GM23248 (cell line): ENCODE data around the gene ANGEL1.

Experiments
- EZH2 ChIP-seq: fragments of 200-600 bp; sonication (generic); IDR thresholded peaks from 2 replicates; pipeline ENCODE4 v1.6.1; 2018; ENCODE audit warnings: antibody characterized with exemption, mild to moderate bottlenecking; ENCODE audit not compliant: insufficient read depth, poor library complexity, severe bottlenecking
- EZH2phosphoT487 ChIP-seq: fragments of 200-600 bp; sonication (generic); IDR thresholded peaks from 2 replicates; pipeline ENCODE4 v1.6.1; 2018; ENCODE audit warnings: antibody characterized with exemption, moderate library complexity, mild to moderate bottlenecking, low read depth; ENCODE audit not compliant: insufficient read depth

GRCh38 chr14:76828339-76829012 lies 15.8 kb upstream of the ANGEL1 start:
- TF ChIP-seq EZH2 (no peak), EZH2phosphoT487 (no peak)
